ENCODE data around the gene MDM2.
"Not testable (repeated sequence)": the region's sequence is repeated elsewhere in the genome, so short reads cannot be mapped to it uniquely, and the experiment has no call there.

Gene MDM2

DNA sequence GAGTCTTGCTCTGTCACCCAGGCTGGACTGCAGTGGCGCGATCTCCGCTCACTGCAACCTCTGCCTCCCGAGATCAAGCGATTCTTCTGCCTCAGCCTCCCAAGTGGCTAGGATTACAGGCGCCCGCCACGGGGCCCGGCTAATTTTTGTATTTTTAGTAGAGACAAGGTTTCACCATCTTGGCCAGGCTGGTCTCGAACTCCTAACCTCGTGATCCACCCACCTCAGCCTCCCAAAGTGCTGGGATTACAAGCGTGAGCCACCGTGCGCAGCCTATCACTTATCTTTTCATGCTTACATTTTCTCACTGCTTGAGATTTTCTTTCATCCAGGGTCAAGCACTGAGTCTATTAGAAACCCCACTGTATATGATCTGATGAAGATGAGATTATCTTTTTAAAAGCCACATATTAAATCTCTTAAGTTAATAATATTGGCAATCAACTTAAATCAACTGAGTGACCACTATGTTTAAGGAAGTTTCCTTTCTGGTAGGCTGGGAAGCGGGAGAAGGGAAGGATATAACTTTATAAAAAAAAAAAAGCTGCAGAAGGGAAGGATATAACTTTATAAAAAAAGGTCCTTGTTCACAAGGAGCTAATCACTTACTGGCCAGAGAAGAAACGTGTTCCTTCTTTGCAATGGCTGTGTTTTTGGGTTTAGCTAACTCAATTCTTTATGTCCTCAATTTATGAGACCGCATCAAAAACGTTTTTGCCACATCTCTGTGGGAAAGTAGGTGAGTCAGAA is 1.3 kb upstream of the MDM2 start:
- DNase-seq (ENCODE audit: low read depth): no peak

- DNase-seq (ENCODE audit: low read depth): not testable (repeated sequence)
Measured at GRCh38 chr12:68807274-68807575, 752 bp upstream of the MDM2 start.

DNA sequence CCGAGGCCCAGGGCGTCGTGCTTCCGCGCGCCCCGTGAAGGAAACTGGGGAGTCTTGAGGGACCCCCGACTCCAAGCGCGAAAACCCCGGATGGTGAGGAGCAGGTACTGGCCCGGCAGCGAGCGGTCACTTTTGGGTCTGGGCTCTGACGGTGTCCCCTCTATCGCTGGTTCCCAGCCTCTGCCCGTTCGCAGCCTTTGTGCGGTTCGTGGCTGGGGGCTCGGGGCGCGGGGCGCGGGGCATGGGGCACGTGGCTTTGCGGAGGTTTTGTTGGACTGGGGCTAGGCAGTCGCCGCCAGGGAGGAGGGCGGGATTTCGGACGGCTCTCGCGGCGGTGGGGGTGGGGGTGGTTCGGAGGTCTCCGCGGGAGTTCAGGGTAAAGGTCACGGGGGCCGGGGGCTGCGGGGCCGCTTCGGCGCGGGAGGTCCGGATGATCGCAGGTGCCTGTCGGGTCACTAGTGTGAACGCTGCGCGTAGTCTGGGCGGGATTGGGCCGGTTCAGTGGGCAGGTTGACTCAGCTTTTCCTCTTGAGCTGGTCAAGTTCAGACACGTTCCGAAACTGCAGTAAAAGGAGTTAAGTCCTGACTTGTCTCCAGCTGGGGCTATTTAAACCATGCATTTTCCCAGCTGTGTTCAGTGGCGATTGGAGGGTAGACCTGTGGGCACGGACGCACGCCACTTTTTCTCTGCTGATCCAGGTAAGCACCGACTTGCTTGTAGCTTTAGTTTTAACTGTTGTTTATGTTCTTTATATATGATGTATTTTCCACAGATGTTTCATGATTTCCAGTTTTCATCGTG is 612 bp downstream of the MDM2 start:
- peak; percentile 93 for DNase-seq (ENCODE audit: low read depth)

GRCh38 chr12:68809190-68810026 is 1.4 kb downstream of the MDM2 start:
- no peak for DNase-seq (ENCODE audit: low read depth)

GRCh38 chr12:68810027-68810389 is 2.0 kb downstream of the MDM2 start:
- DNase-seq (ENCODE audit: low read depth): not testable (repeated sequence)

GRCh38 chr12:68811573-68811972 is 3.6 kb downstream of the MDM2 start:
- not testable (repeated sequence) for DNase-seq (ENCODE audit: low read depth)

DNA sequence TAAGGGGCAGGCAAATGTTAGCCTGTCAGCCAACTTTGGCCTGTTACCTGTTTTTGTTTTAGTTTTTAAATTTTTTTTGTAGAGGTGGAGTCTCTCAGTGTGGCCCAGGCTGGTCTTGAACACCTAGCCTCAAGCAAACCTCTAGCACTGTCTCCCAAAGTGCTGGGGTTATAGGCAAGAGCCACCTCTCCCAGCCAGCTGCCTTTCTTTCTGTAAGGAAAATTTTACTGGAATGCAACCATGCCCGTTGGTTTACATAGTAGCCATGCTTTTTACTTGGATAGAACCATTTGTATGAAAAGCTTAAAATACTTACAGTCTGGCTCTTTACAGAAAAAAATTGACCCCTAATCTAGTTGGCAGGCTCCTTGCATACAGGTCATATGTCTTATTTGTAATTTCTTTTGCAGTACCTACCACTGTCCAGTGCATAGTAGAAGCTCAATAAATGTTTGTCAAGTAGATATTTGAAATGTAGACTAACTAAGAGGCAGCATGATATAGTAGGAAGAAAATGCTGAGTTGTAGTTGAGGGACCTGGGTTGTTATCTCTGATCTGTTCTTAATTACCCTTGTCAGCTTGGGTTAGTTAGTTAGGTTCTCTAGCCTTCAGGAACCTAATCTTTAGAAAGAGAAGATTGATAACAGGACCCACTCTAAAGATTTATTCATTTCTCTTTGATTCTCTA is 4.7 kb downstream of the MDM2 start:
- DNase-seq (ENCODE audit: low read depth): no peak

DNA sequence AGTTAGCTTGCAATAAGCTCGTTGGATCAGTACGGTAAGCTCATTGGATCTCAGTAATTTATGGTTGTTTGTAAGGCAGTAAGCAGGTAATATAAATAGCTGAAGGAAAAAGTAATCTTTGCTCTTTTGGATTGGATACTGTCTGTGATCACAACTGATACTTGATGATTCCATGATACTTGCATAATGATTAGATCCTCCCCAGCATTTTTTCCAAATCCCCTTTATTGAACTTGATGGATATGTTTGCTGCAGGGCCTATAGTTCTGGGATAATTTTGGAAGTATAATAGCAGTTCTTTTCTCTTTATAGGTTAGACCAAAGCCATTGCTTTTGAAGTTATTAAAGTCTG is 5.2 kb downstream of the MDM2 start:
- DNase-seq (ENCODE audit: low read depth): no peak

DNA sequence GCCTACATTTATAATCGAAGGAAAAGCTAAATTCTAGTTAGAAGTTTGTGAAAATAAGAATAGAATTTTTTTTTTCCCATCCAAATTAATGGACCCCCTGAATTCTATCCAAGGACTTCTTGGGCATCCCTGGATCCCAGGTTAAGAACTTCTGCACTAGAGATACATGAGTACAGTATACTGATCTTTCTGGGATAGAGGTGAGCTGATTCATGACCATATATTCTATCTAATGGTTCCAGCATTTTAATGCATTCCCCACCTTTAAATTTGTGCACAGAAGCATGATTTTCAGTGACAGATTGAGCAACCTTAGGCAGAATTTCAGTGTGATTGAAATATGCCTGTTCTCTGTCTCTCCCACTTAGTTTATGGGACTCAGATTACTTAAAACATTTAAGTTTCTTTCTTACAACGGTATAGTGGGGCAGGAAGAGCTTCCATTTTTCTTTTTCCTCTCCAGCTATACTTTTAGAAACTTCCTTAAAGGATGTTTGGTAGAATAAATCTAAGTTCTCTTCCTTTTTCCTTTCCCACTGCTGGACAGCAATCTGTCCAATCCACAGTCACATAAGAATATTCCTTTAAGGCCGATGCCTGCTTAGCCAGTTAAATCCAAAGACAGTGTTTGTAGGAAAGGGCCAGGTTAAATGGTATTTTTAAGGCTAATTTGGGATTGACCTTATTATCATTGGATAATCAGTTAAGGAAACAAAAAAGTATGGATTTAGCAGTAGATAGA is 6.7 kb downstream of the MDM2 start:
- no peak for DNase-seq (ENCODE audit: low read depth)

GRCh38 chr12:68815232-68815927 is 7.4 kb downstream of the MDM2 start:
- no peak for DNase-seq (ENCODE audit: low read depth)

- DNase-seq (ENCODE audit: low read depth): no peak
Measured at GRCh38 chr12:68815928-68816800, 8.2 kb downstream of the MDM2 start.

- not testable (repeated sequence) for DNase-seq (ENCODE audit: low read depth)
Measured at GRCh38 chr12:68819481-68819880, 11.5 kb downstream of the MDM2 start.

DNA sequence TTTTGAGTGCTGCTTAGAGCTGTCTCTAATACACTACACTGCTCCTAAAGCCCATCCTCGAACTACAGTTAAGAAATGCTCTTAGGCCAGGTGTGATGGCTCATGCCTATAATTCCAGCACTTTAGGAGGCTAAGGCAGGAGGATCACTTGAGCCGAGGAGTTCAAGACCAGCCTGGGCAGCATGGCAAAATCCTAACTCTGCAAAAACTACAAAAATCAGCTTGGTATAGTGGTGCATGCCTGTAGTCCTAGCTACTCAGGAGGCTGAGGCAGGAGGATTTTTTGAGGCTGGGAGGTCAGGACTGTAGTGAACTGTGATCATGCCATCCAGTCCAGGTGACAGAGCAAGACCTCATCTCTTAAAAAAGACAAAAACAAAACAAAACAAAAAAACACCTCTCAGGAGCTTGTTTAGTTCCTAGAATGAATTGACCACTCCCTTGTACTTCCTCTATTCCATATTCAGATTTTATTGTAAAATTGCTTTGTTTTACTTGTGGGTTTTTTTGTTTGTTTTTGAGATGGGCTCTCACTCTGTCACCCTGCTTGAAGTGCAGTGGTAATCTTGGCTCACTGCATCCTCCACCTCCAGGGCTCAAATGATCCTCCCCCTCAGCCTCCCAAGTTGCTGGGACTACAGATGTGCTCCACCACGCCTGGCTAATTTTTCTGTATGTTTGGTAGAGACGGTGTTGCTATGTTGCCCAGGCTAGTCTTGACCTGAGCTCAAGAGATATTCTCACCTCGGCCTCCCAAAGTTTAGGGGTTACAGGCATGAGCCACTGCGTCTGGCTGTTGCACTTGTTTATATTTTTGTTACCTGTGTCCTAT is 13.6 kb downstream of the MDM2 start:
- DNase-seq (ENCODE audit: low read depth): no peak

DNA sequence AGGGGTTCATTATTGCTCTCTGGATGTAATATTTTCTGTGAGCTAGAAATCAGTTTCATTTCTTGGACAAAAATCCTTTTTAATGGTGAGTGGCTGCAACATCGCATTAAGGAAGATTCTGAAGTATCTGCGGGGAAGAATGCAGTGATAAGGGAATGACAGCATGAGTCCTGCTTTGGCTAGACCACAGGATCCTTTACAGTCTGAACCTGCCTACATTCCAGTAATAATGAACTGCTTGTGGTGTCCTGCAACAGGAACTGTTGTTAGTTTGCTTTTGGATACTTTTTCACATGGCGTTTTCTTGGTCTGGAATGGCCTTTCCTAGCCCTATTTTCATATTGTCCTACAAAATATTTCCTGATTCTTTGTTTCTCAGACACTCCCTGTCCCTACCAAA is 15.7 kb downstream of the MDM2 start:
- DNase-seq (ENCODE audit: low read depth): no peak

DNA sequence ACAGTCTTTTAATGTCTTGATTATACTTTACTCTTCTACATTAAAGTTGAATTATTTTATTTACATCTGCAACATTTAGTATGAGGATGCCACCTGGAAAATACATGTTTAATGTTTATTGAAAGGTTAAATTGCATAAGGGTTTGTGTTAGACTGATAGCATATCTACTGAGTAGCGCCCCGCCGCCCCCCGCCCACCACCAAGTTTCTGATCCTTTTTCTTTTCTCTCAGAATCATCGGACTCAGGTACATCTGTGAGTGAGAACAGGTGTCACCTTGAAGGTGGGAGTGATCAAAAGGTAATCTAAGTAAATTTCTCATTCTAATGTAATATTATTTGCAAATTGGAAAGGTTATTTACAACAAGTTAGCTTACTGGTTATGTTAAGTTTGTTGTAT is 16.2 kb downstream of the MDM2 start:
- DNase-seq (ENCODE audit: low read depth): no peak

DNA sequence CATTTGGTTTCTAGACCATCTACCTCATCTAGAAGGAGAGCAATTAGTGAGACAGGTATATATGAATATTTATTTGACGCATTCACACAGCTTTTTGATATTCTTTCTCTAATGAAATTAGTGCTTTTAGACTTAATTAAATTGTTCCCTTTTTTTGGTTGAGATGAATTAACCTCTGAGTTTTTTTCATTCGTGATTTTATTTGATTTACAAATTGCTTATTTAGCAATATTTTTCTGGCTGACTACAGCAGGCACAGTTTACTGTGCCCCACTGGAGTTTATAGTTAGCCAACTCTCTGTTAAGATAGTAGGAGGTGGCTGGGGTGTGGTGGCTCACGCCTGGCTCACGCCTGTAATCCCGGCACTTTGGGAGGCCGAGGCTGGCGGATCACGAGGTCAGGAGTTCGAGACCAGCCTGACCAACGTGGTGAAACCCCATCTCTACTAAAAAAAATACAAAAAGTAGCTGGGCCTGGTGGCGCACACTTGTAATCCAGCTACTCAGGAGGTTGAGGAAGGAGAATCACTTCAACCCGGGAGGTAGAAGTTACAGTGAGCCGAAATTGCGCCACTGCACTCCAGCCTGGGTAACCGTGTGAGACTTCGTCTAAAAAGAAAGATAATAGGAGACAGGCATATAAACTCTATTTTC is 16.7 kb downstream of the MDM2 start:
- no peak for DNase-seq (ENCODE audit: low read depth)

GRCh38 chr12:68825569-68826217 is 17.7 kb downstream of the MDM2 start:
- no peak for DNase-seq (ENCODE audit: low read depth)

All from fibroblast of the conjunctiva (primary cell).